Calu3 (cell line): ENCODE data around the gene CCBE1. TPM values are rescaled to one million over a fixed set of nuclear protein-coding genes. Genes with fewer than 3 reads are reported as not detected.

Source experiments
- BruUV-seq: library from RNA; stranded (reverse); fragments of 400-500 nt; replicated peaks from 2 replicates; lab custom pipeline; 2021; lab: Mats Ljungman, UMichigan
- CTCF ChIA-PET: fragments of 300-600 bp; sonication (Branson Sonifier 250); formaldehyde crosslinking; loops from one replicate; lab custom pipeline; 2022; ENCODE audit warnings: antibody characterized with exemption; lab: Charles Lee
- DNase-seq: peaks from one replicate; pipeline ENCODE4 v3.0.0; 2022
- H3K27ac Mint-ChIP-seq: one replicate; pipeline ENCODE4 v1.8.0; 2022; ENCODE audit warnings: mixed read lengths; ENCODE audit not compliant: unreplicated experiment
- H3K27me3 Mint-ChIP-seq: one replicate; pipeline ENCODE4 v1.8.0; 2022; ENCODE audit warnings: mixed read lengths; ENCODE audit not compliant: unreplicated experiment
- H3K36me3 Mint-ChIP-seq: one replicate; pipeline ENCODE4 v1.8.0; 2022; ENCODE audit warnings: mild to moderate bottlenecking, moderate library complexity, mixed read lengths; ENCODE audit not compliant: insufficient read depth, unreplicated experiment
- H3K4me1 Mint-ChIP-seq: one replicate; pipeline ENCODE4 v1.8.0; 2022; ENCODE audit warnings: mild to moderate bottlenecking, low read depth, mixed read lengths; ENCODE audit not compliant: unreplicated experiment
- H3K4me3 Mint-ChIP-seq: one replicate; pipeline ENCODE4 v1.8.0; 2022; ENCODE audit warnings: mild to moderate bottlenecking, low read depth, moderate library complexity, mixed read lengths; ENCODE audit not compliant: unreplicated experiment
- H3K9me3 Mint-ChIP-seq: one replicate; pipeline ENCODE4 v1.8.0; 2022; ENCODE audit warnings: low read depth, mixed read lengths; ENCODE audit not compliant: unreplicated experiment
- CTCF ChIP-seq: fragments of 200-600 bp; IDR thresholded peaks from one replicate; pipeline ENCODE4 v1.8.0; 2022; ENCODE audit warnings: antibody characterized with exemption; ENCODE audit not compliant: unreplicated experiment
- intact Hi-C: fragments of 100-400 bp; cut with micrococcal nuclease; formaldehyde crosslinking; loops from one replicate; pipeline ENCODE4 v1.10.0; 2022; ENCODE audit not compliant: unreplicated experiment
- total RNA-seq: library from RNA; stranded (reverse); gene quantifications from 2 replicates; pipeline ENCODE4 v1.2.3, GENCODE V29; 2022

CCBE1 gene
- total RNA-seq, 1 experiment from 2014 or later = 0.12 TPM

GRCh38 chr18:59696311-59697235, 650 bp downstream of the CCBE1 start:
- no peak for TF ChIP-seq CTCF
- Mint-ChIP-seq H3K4me3 (peak overlapping the region; percentile 74), H3K4me1 (peaks cover 8% of the 10 kb centered on the region), H3K27me3 (peaks cover 32% of the 10 kb centered on the region), H3K27ac (no peak overlapping the region), H3K36me3 (peaks cover 7% of the 10 kb centered on the region), H3K9me3 (no peaks in the 10 kb centered on the region)
- BruUV-seq = no TSS peak
- CTCF ChIA-PET = interaction anchor here (0.5 to 2.0 kb wide), 10 partner anchors 9 to 240 kb away, joined by 3 to 35 read pairs (median 4); no protein-coding TSS in a partner anchor
- DNase-seq = no peak
- intact Hi-C loops = loop anchor here (1.0 kb wide), 1 partner anchor 127 kb away; no protein-coding TSS in a partner anchor

GRCh38 chr18:59695551-59695950, 1.7 kb downstream of the CCBE1 start:
- TF ChIP-seq CTCF = no peak
- H3K4me1 Mint-ChIP-seq = peaks cover 8% of the 10 kb centered on the region
- intact Hi-C loops = no loop called here
- CTCF ChIA-PET = no interaction called here
- H3K27me3 Mint-ChIP-seq = peaks cover 32% of the 10 kb centered on the region
- no peaks in the 10 kb centered on the region for H3K9me3 Mint-ChIP-seq
- no peak for DNase-seq
- no peak overlapping the region for H3K27ac Mint-ChIP-seq
- H3K36me3 Mint-ChIP-seq = peaks cover 7% of the 10 kb centered on the region
- no peak overlapping the region for H3K4me3 Mint-ChIP-seq
- no TSS peak for BruUV-seq

GRCh38 chr18:59694824-59695223, 2.4 kb downstream of the CCBE1 start:
- no TSS peak for BruUV-seq
- CTCF ChIA-PET = no interaction called here
- no peak overlapping the region for H3K27ac Mint-ChIP-seq
- H3K4me1 Mint-ChIP-seq = peaks cover 8% of the 10 kb centered on the region
- no peak for TF ChIP-seq CTCF
- no peak for DNase-seq
- peaks cover 7% of the 10 kb centered on the region for H3K36me3 Mint-ChIP-seq
- no peak overlapping the region for H3K4me3 Mint-ChIP-seq
- H3K9me3 Mint-ChIP-seq = no peaks in the 10 kb centered on the region
- peaks cover 32% of the 10 kb centered on the region for H3K27me3 Mint-ChIP-seq
- intact Hi-C loops = no loop called here

GRCh38 chr18:59691996-59692395, 5.2 kb downstream of the CCBE1 start:
- no TSS peak for BruUV-seq
- no peak for TF ChIP-seq CTCF

More at GRCh38 chr18:59691996-59692395, 5.2 kb downstream of the CCBE1 start:
- DNase-seq = no peak
- Mint-ChIP-seq H3K27ac (no peak overlapping the region), H3K4me1 (peaks cover 8% of the 10 kb centered on the region), H3K27me3 (peaks cover 48% of the 10 kb centered on the region), H3K36me3 (peaks cover under 1% of the 10 kb centered on the region), H3K9me3 (no peaks in the 10 kb centered on the region), H3K4me3 (no peak overlapping the region)
- intact Hi-C loops = no loop called here
- CTCF ChIA-PET = interaction anchor here (0.7 kb wide), 1 partner anchor 173 kb away, joined by 6 read pairs; no protein-coding TSS in a partner anchor
